Ovary (tissue), 9 donors: ENCODE measurements around the gene EXOC7. TPM values are rescaled to one million over a fixed set of nuclear protein-coding genes. Genes with fewer than 3 reads are reported as not detected.

Source experiments
- DNase-seq, 5 donors: peaks; one replicate each; pipeline ENCODE4 v3.0.0-alpha.2; 2019 to 2020
- H3K27ac ChIP-seq, 2 donors: fragments of 200-600 bp; one replicate each; pipeline versions ENCODE4 v1.5.1 to v1.8.0; 2019 to 2022
- H3K27me3 ChIP-seq: fragments of 200-600 bp; one replicate; pipeline ENCODE4 v1.8.0; 2022
- H3K36me3 ChIP-seq: fragments of 200-600 bp; sonication (generic); one replicate; pipeline ENCODE4 v1.5.1; 2019
- H3K4me1 ChIP-seq: one replicate; pipeline ENCODE4 v1.8.1; 2013; ENCODE audit warnings: mild to moderate bottlenecking, moderate library complexity; ENCODE audit not compliant: insufficient read depth
- H3K4me3 ChIP-seq: fragments of 200-600 bp; sonication (generic); one replicate; pipeline ENCODE4 v1.5.1; 2017
- H3K9me3 ChIP-seq, 2 donors: fragments of 200-600 bp in 1 of 2; sonication (generic) in 1 of 2; one replicate each; pipeline versions ENCODE4 v1.5.1 to v1.8.1; 2013 to 2019; ENCODE audit warnings: mild to moderate bottlenecking in 1 of 2, moderate library complexity in 1 of 2
- EP300 ChIP-seq: sonication (generic); formaldehyde crosslinking; IDR thresholded peaks from one replicate; pipeline ENCODE4 v1.6.1; 2017; ENCODE audit warnings: antibody characterized with exemption
- POLR2A ChIP-seq: fragments of 450-650 bp; IDR thresholded peaks from one replicate; pipeline ENCODE4 v1.6.1; 2017; ENCODE audit warnings: antibody characterized with exemption, mild to moderate bottlenecking, moderate library complexity
- WGBS, 3 donors: extraction: QIAGEN DNeasy Blood & Tissue Kit in 1 of 3; methylation state at CpG; one replicate each; pipeline versions ENCODE4 v1.1.5 to v1.1.7; 2013 to 2017; 5-methylcytosine and 5-hydroxymethylcytosine counted together
- intact Hi-C, 4 donors: fragments of 100-400 bp; cut with DNase I; formaldehyde crosslinking; loops; one replicate each; pipeline versions ENCODE4 v1.11.0 to v1.15.1; 2022 to 2023
- polyA plus RNA-seq, 2 donors: library from polyadenylated mRNA; stranded (reverse); fragments of 200-250 nt in 1 of 2; fragments of 350-450 nt in 1 of 2; fragmentation: Illumina TruSeq in 1 of 2; extraction: RNeasy Lipid Tissue Mini Kit (QIAGEN cat#74804) in 1 of 2; gene quantifications; one replicate each; pipeline ENCODE4 v1.2.3, GENCODE V29; 2013 to 2014
- total RNA-seq, 7 donors: library from RNA; depleted of rRNA in 2 of 7; stranded (reverse); fragments of >200 nt in 2 of 7; fragmentation: NEBNext Ultra II Directional in 3 of 7; extraction: Animal tissue kit (Norgen Biotek cat#: 25700) in 3 of 7; gene quantifications; one replicate each; pipeline versions ENCODE4 v1.1.0 to v1.2.4, GENCODE V29; 2016 to 2023
- TF ChIP-seq, protein P1 (sequence below), 3 donors: fragments of 450-650 bp in 2 of 3; fragments of 200-600 bp in 1 of 3; IDR thresholded peaks; one replicate each; pipeline versions ENCODE4 v1.5.1 to v1.8.0; 2016 to 2022; ENCODE audit warnings: antibody characterized with exemption in 3 of 3, mild to moderate bottlenecking in 1 of 3
- donor health status: DM: no; HTN: no; CAD: no; lungs with moderate emphysema.
- donor health status: DM: no; HTN: no; CAD: no.
- donor health status: Bipolar disorder and iron deficiency.
- donor health status: DM: yes; HTN: yes; CAD: no.
- donor health status: DM: no; HTN: no; CAD: no.
- donor health status: DM: yes; HTN: yes; CAD: no.

Gene EXOC7
- total and polyA plus RNA-seq, 9 donors: 46.9 to 121 (median 114) TPM

DNA sequence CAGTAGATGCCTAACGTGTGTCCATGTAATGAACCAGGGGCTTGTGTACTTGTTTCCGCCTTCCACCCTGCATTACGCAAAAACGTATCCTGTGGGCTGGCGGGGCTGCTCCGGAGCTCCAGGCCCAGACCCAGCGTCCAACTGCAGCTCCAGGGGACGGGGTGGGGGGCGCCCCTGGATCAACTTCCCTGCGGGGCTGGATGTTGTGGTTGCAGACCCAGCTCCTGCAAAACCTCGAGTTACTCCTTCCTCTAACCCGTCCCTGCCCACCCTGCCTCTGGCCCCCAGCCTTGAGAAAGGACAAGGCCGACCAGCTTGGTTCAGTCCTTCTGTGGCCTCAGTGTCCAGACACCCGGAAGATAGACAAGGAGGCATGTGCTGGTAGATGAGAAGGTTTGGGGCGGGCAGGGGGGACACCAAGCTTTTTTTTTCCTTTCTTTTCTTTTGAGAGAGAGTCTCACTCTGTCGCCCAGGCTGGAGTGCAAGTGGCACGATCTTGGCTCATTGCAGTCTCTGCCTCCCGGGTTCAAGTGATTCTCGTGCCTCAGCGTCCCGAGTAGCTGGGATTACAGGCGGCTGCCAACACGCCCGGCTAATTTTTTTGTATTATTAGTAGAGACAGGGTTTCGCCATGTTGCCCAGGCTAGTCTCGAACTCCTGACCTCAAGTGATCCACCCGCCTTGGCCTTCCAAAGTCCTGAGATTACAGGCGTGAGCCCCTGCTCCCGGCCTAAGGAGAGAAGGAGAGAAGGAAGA is 731 bp upstream of the EXOC7 start:
- no peak for DNase-seq
- TF ChIP-seq POLR2A (no peak), EP300 (no peak)
- TF ChIP-seq, protein P1, sequence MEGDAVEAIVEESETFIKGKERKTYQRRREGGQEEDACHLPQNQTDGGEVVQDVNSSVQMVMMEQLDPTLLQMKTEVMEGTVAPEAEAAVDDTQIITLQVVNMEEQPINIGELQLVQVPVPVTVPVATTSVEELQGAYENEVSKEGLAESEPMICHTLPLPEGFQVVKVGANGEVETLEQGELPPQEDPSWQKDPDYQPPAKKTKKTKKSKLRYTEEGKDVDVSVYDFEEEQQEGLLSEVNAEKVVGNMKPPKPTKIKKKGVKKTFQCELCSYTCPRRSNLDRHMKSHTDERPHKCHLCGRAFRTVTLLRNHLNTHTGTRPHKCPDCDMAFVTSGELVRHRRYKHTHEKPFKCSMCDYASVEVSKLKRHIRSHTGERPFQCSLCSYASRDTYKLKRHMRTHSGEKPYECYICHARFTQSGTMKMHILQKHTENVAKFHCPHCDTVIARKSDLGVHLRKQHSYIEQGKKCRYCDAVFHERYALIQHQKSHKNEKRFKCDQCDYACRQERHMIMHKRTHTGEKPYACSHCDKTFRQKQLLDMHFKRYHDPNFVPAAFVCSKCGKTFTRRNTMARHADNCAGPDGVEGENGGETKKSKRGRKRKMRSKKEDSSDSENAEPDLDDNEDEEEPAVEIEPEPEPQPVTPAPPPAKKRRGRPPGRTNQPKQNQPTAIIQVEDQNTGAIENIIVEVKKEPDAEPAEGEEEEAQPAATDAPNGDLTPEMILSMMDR (IDR thresholded peaks at IDR 0.05): no peak
- peaks cover 13% of the 10 kb centered on the region for H3K4me1 ChIP-seq
- H3K4me3 ChIP-seq: peak overlapping the region; percentile 75
- WGBS, 3 donors: 80 to 88% (median 84%) methylated on average over 29 of the region's 29 CpGs
- H3K27ac ChIP-seq: peak overlapping the region; percentile 9 to 43
- H3K9me3 ChIP-seq: no peaks in the 10 kb centered on the region
- no peaks in the 10 kb centered on the region for H3K27me3 ChIP-seq
- H3K36me3 ChIP-seq: no peaks in the 10 kb centered on the region
- intact Hi-C loops: loop anchor here in 1 of 4 donors (5.0 kb wide), 1 partner anchor 92 kb away; no protein-coding TSS in a partner anchor

DNA sequence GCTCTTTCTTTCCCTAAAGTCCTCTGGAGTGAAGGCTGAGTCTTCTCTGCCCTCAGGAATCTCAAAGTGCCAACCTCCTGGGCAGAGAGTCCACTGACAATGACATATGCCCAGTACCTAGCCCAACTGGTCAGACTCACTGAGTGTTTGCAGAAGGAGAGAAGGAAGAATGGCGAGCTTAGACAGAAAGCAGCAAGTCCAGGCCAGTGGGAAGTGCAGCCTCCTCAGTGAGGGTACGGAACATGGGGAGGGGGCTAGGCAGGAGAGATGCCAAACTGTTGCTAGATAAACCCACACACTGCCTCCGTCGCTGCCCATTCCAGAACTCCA is 678 bp downstream of the EXOC7 start:
- Histone ChIP-seq H3K9me3 (no peaks in the 10 kb centered on the region), H3K27ac (peak overlapping the region in 1 of 2 donors; percentile 43), H3K4me3 (peak overlapping the region; percentile 75), H3K27me3 (no peaks in the 10 kb centered on the region), H3K4me1 (peaks cover 13% of the 10 kb centered on the region), H3K36me3 (no peaks in the 10 kb centered on the region)
- intact Hi-C loops: loop anchor here in 1 of 4 donors (5.0 kb wide), 1 partner anchor 91 kb away; no protein-coding TSS in a partner anchor
- no peak for TF ChIP-seq EP300
- TF ChIP-seq, protein P1 (IDR thresholded peaks at IDR 0.05): no peak
- no peak for TF ChIP-seq POLR2A
- WGBS, 3 donors: 0 to 4% (median 0%) methylated on average over 4 of the region's 4 CpGs
- no peak for DNase-seq

DNA sequence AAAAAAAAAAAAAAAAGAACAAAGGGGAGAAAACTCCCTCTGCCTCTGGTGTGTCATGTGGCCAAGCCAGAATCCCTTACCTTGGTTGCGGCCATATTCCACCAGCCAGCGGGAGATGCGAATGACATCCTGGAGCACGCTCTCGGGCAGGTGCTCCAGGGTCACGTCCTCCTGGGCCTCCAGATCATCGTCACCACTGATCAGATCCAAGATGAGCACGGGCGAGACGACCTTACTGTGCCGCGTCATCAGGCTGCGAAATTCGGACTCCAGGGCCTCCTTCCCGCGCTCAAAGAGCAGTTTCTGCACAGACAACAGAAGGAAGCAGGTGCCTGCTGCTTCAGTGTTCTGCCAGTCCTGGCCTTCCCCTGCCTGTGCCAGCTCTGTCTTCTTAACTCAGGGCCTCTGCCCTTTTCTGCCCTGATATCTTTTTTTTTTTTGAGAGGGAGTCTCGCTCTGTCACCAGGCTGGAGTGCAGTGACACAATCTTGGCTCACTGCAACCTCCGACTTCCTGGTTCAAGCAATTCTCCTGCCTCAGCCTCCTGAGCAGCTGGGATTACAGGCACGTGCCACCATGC is 5.8 kb downstream of the EXOC7 start:
- H3K9me3 ChIP-seq: no peaks in the 10 kb centered on the region
- H3K36me3 ChIP-seq: no peaks in the 10 kb centered on the region
- intact Hi-C loops: no loop called here
- H3K4me3 ChIP-seq: no peak overlapping the region
- H3K27ac ChIP-seq: no peak overlapping the region
- TF ChIP-seq POLR2A: no peak
- TF ChIP-seq EP300: no peak
- TF ChIP-seq, protein P1 (IDR thresholded peaks at IDR 0.05): no peak
- no peaks in the 10 kb centered on the region for H3K27me3 ChIP-seq
- DNase-seq: no peak
- whole genome bisulfite sequencing, 3 donors: 90 to 91% (median 90%) methylated on average over 19 of the region's 19 CpGs
- peaks cover 6% of the 10 kb centered on the region for H3K4me1 ChIP-seq

DNA sequence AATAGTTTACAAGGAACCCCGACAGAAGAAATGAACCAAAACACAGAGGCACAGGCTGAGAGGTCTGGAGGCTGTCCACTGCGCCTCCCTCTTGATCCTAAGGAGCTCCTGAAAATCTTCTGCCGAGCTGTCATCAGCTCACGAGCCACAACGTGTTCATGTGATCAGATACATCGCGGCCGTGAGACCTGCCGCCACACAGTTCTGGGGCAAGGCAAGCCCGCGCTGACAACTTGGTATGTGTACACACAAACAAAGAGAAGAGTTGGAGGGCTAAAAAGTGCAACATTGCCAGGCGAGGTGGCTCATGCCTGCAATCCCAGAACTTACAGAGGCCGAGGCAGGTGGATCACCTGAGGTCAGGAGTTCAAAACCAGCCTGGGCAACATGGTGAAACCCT is 7.6 kb downstream of the EXOC7 start:
- Histone ChIP-seq H3K27ac (no peak overlapping the region), H3K4me1 (no peaks in the 10 kb centered on the region), H3K9me3 (no peaks in the 10 kb centered on the region), H3K27me3 (no peaks in the 10 kb centered on the region), H3K4me3 (no peak overlapping the region), H3K36me3 (no peaks in the 10 kb centered on the region)
- WGBS, 3 donors: 76 to 86% (median 83%) methylated on average over 13 of the region's 13 CpGs
- TF ChIP-seq, protein P1 (IDR thresholded peaks at IDR 0.05): no peak
- TF ChIP-seq EP300 (no peak), POLR2A (no peak)
- DNase-seq: no peak
- intact Hi-C loops: no loop called here
